ENCODE measurements around the gene ARL6IP4. TPM values are rescaled to one million over a fixed set of nuclear protein-coding genes. Genes with fewer than 3 reads are reported as not detected.

The ARL6IP4 gene
- polyA plus RNA-seq, 2 of the 4 experiments (the other 2 are of a cell fraction) = 208 to 209 TPM

- no peaks in the 10 kb centered on the region for H3K9me3 ChIP-seq
- H3K4me2 ChIP-seq = no peak overlapping the region
- FAIRE-seq = no peak
- POLR2A ChIA-PET = interaction anchor here (0.7 kb wide), 1 partner anchor 154 kb away, joined by 10 read pairs; no protein-coding TSS in a partner anchor
- TF ChIP-seq ELK1 (IDR thresholded peaks at IDR 0.05; ENCODE audit: low read depth, low read length) (no peak), HES2 (IDR thresholded peaks at IDR 0.05) (no peak), KDM5A (IDR thresholded peaks at IDR 0.05) (no peak), HMGXB4 (CRISPR knock-in tag; IDR thresholded peaks at IDR 0.05; ENCODE audit: borderline replicate concordance) (no peak), MYC (IDR thresholded peaks at IDR 0.05; ENCODE audit: borderline replicate concordance, low read length) (no peak), ATOH8 (CRISPR knock-in tag; IDR thresholded peaks at IDR 0.05; ENCODE audit: low read depth) (no peak), ZC3H11A (IDR thresholded peaks at IDR 0.05) (no peak), CHD2 (IDR thresholded peaks at IDR 0.05; ENCODE audit: low read length, partially characterized antibody) (no peak), RCOR1 (IDR thresholded peaks at IDR 0.05; ENCODE audit: low read depth, low read length) (no peak), FOSL2 (IDR thresholded peaks at IDR 0.05) (no peak), FOSL2 (CRISPR knock-in tag; IDR thresholded peaks at IDR 0.05) (no peak), CTCF (IDR thresholded peaks at IDR 0.05) (no peak), ESRRA (IDR thresholded peaks at IDR 0.05; ENCODE audit: borderline replicate concordance, low read length) (no peak), HEYL (CRISPR knock-in tag; IDR thresholded peaks at IDR 0.05) (no peak), PHF8 (IDR thresholded peaks at IDR 0.05; ENCODE audit: borderline replicate concordance, low read depth) (no peak), ZSCAN20 (CRISPR knock-in tag; IDR thresholded peaks at IDR 0.05) (no peak), ZFP36 (IDR thresholded peaks at IDR 0.05; ENCODE audit: borderline replicate concordance, partially characterized antibody) (no peak), PBX3 (IDR thresholded peaks at IDR 0.05) (no peak)
- CTCF ChIA-PET = interaction anchor here (0.8 to 25.9 kb wide), 5 partner anchors 61 to 289 kb away, joined by 3 to 522 read pairs (median 51); no protein-coding TSS in a partner anchor
- ATAC-seq = no peak
- DNase-seq (ENCODE audit: low read depth in 1 of 2, low spot score in 1 of 2) = no peak
- H3K4me1 ChIP-seq = peaks cover 59% of the 10 kb centered on the region
- H3K27ac ChIP-seq = peak overlapping the region in 1 of 2 experiments; percentile 72; a peak in 1 of 6 replicates
- 84% methylated on average over 12 of the region's 14 CpGs for WGBS (ENCODE audit: missing lambda C conversion rate)
- no peak overlapping the region for H3K4me3 ChIP-seq
Observed at GRCh38 chr12:122948605-122949004, 31.9 kb upstream of the ARL6IP4 start.

GRCh38 chr12:122949405-122949804 lies 31.1 kb upstream of the ARL6IP4 start:
- Histone ChIP-seq H3K4me3 (no peak overlapping the region), H3K9me3 (no peaks in the 10 kb centered on the region), H3K4me1 (peaks cover 51% of the 10 kb centered on the region), H3K4me2 (no peak overlapping the region), H3K27ac (peak overlapping the region; percentile 35 to 72; a peak in 5 of 6 replicates)
- ATAC-seq = no peak
- no peak for FAIRE-seq
- no peak for DNase-seq (ENCODE audit: low read depth in 1 of 2, low spot score in 1 of 2)
- ChIA-PET POLR2A (no interaction called here), CTCF (interaction anchor here (0.8 to 25.9 kb wide), 7 partner anchors 61 to 311 kb away, joined by 3 to 522 read pairs (median 37); no protein-coding TSS in a partner anchor)
- TF ChIP-seq EHF (CRISPR knock-in tag; IDR thresholded peaks at IDR 0.05) = no peak
- TF ChIP-seq CHD4 (IDR thresholded peaks at IDR 0.05; ENCODE audit: borderline replicate concordance) = no peak
- no peak for TF ChIP-seq PHF8 (IDR thresholded peaks at IDR 0.05; ENCODE audit: borderline replicate concordance, low read depth)
- no peak for TF ChIP-seq PBX3 (IDR thresholded peaks at IDR 0.05)
- TF ChIP-seq RAD21 (conservative IDR thresholded peaks at IDR 0.05 in 1 of 2, IDR thresholded peaks at IDR 0.05 in 1 of 2) = no peak
- no peak for TF ChIP-seq MAX (IDR thresholded peaks at IDR 0.05)
- TF ChIP-seq SREBF2 (IDR thresholded peaks at IDR 0.05) = no peak
- TF ChIP-seq CTCF (IDR thresholded peaks at IDR 0.05) = no peak
- 90% methylated on average over 7 of the region's 8 CpGs for WGBS (ENCODE audit: missing lambda C conversion rate)

Measured in A549 (cell line).